ENCODE measurements around the gene SIRPD. TPM values are rescaled to one million over a fixed set of nuclear protein-coding genes. Genes with fewer than 3 reads are reported as not detected.

Gene SIRPD
- polyA plus RNA-seq, 3 donors = not detected

DNA sequence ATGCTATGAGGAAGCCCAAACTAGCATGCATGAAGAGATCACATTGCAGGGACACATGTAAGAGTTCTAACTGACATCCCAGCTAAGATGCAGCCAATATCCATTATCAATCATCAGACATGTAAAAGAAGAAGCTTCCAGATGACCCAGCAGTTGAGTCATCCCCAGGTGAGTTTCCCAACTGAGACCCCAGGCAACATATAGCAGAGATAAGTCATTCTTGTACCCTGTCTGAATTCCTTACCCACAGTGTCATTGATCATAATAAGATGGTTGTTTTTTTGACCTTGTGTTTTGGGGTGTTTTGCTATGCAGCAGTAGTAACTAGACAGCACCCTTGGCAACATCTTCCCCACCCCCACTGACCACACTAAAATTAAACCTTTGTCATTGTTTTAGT, 18.9 kb downstream of the SIRPD start:
- DNase-seq (ENCODE audit: low read depth in 3 of 3, low spot score in 2 of 3) = no peak

GRCh38 chr20:1537731-1538058, 19.8 kb downstream of the SIRPD start:
- DNase-seq (ENCODE audit: low read depth in 3 of 3, low spot score in 2 of 3) = no peak

- DNase-seq (ENCODE audit: low read depth in 3 of 3, low spot score in 2 of 3) = no peak
These were observed 20.4 kb downstream of the SIRPD start for GRCh38 chr20:1536893-1537730.

DNA sequence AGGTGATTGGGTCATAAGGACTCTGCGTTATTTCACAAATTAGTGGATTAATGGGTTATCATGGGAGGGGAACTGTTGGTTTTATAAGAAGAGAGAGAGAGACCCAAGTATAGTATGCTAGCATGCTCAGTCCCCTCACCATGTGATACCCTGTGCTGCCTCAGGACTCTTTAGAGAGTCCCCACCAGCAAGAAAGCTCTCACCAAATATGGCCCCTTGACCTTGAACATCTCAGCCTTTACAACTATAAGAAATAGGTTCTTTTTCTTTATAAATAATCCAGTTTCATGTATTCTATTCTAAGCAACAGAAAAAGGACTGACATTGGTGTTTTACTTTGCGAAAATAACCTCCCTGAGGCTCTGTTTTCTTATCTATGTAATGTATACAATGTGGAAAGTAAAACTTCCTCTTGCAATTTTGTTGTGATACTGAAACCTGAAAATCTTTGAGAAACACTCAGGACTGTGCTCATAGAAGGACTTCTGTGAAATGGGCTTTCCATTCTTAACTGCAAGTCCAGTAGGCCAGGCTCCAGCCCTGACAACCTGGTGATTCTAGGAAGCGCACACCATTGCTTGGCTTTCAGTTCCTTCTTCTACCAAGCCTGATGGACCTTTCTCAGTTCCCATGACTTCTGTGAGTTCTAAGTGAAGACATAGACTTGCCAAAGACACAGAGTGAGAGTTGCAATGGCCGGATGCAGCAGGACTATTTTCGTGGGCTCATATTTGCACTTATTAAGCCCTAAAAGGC, 21.9 kb downstream of the SIRPD start:
- no peak for DNase-seq (ENCODE audit: low read depth in 3 of 3, low spot score in 2 of 3)

DNA sequence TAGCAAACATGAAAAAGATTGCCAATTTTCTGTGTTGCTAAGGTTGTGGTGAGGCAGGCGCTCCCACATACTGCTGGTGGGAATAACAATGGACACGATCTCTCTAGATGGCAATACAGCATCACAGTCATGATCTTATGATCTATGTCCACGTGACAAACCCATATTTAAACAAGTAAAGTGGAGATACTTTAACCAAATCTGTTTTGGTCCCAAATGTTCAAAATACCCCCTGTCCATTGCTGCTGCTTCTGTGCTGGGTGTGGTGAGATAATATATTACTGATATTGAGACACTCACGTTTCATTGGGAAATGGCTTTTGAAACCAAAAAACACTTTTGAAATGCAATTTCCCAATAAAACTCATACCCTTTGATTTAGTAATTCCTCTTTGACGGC, 23.0 kb downstream of the SIRPD start:
- no peak for DNase-seq (ENCODE audit: low read depth in 3 of 3, low spot score in 2 of 3)

DNA sequence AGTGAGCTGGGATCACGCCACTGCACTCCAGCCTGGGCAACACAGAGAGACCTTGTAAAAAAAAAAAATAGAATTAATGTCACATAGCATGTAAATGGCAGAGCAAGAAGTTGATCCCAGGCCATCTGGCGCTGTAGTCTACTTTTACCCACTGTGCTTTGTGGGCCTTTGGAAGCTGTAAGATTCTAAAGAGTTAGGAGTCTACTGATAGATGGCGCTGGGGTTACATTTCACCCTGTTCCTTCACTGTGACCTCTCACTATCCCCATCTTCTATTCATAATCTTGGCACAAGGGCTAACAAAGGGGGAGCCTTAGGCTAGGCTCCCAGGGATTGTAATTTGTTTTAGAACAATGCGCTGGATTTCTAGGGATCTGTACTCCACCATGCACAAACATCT, 24.4 kb downstream of the SIRPD start:
- no peak for DNase-seq (ENCODE audit: low read depth in 3 of 3, low spot score in 2 of 3)

DNA sequence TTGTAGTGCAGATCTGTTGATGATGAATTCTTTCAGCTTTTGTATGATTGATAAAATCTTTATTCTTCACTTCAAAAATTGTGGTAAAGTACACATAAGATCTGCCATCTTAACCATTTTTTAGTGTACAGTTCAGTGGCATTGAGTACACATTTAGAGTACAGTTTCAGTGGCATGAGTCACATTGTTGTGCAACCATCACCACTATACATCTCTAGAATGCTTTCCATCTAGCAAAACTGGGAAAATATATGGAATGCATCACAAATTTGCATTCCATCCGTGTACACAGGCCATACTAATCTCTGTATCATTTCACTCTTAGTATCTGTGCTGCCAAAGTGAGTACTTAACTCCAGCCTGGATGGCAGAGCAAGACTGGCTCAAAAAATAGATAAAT, 28.7 kb downstream of the SIRPD start:
- DNase-seq (ENCODE audit: low read depth in 3 of 3, low spot score in 2 of 3) = no peak

- no peak for DNase-seq (ENCODE audit: low read depth in 3 of 3, low spot score in 2 of 3)
These were observed 29.6 kb downstream of the SIRPD start for GRCh38 chr20:1527923-1528322.

DNA sequence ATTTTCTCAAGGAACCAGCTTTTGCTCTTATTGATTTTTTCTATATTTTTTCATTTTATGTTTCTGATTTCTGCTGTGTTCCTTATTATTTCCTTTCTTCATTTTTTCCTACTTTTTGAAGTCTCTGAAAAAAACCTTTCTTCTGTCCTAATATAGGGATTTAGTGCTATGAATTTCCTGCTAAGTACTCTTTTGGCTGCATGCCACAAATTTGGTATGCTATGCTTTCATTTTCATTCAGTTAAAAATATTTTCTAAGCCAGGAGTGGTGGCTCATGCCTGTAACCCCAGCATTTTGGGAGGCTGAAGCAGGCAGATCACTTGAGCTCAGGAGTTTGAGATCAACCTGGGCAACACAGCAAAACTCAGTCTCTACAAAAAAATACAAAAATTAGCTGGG, 30.6 kb downstream of the SIRPD start:
- no peak for DNase-seq (ENCODE audit: low read depth in 3 of 3, low spot score in 2 of 3)

GRCh38 chr20:1526310-1526709, 31.2 kb downstream of the SIRPD start:
- DNase-seq (ENCODE audit: low read depth in 3 of 3, low spot score in 2 of 3) = no peak

DNA sequence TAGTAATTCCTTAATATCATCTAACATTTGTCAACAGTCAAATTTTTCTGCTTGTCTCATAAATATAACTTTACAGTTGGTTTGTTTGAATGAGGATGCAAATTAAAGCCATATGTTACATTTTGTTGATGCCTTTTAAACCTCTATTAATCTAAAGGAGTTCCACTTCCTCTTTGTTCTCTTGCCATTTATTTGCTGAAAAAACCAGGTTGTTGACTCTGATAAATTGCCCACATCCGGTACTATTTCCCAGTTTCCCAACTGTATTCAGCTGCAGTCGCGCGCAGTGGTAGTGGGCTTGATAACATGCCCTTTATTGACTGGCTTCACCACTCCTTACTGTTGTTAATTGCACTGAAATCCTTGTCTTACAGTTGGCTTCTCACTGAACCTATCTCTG, 33.5 kb downstream of the SIRPD start:
- DNase-seq (ENCODE audit: low read depth in 3 of 3, low spot score in 2 of 3) = no peak

DNA sequence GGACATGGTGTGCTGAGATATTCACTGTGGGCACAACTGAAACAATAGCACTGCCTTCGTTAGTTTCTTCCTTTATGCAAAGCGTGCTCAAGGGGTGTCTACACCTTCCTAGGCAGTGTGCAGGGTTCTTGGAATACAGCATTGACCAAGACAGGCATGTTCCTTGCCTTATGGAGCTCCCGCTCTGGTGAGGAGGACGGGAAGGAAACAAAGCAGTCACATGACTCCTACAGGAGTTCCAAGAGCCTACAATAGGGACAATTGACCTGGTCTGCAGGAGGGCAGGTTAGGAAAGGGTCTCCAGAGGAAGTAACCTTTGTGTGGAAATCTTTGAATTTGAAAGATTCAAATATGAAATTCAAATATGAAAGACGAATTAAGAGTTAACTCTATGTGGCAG, 40.5 kb downstream of the SIRPD start:
- no peak for DNase-seq (ENCODE audit: low read depth in 3 of 3, low spot score in 2 of 3)

GRCh38 chr20:1513801-1514200, 43.7 kb downstream of the SIRPD start:
- no peak for DNase-seq (ENCODE audit: low read depth in 3 of 3, low spot score in 2 of 3)

DNA sequence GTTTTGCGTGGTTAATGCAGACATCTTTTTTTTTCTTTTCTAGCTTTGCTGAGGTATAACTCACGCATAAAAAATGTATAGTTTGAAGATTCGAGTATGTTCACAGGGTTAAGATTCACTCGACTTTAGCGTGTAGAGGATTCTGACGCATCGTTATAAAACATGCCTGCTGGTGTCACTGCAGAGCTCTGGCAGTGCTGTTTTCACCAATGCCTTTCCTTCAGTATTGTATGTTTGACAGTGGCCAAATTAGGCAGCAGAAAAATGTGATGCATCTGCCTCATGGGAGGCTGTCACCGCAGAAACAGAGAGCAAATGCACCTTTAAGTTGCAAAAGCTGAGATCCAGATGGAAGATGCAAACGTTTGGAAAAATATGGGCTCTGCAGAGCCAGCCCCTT, 48.3 kb downstream of the SIRPD start:
- no peak for DNase-seq (ENCODE audit: low read depth in 3 of 3, low spot score in 2 of 3)

- DNase-seq (ENCODE audit: low read depth in 3 of 3, low spot score in 2 of 3) = no peak
These were observed 48.9 kb downstream of the SIRPD start for GRCh38 chr20:1508574-1508973.

DNA sequence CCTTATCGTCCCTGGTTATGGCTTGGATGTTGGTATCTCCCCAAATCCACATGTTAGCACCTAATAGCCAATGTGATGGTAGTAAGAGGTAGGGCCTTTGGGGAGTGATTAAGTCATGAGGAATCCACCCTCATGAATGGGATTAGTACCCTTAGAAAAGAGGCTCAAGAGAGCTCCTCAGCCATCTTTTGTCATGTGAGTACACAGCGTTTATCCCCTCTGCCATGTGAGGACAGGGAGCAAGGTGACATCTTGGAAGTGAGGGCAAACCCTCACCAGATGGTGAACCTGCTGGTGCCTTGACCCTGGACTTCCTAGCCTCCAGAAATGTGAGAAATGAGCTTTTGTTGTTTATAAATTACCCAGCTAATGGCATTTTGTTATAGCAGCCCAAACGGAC, 50.2 kb downstream of the SIRPD start:
- DNase-seq (ENCODE audit: low read depth in 3 of 3, low spot score in 2 of 3) = no peak

GRCh38 chr20:1505871-1506270, 51.6 kb downstream of the SIRPD start:
- DNase-seq (ENCODE audit: low read depth in 3 of 3, low spot score in 2 of 3) = no peak

DNA sequence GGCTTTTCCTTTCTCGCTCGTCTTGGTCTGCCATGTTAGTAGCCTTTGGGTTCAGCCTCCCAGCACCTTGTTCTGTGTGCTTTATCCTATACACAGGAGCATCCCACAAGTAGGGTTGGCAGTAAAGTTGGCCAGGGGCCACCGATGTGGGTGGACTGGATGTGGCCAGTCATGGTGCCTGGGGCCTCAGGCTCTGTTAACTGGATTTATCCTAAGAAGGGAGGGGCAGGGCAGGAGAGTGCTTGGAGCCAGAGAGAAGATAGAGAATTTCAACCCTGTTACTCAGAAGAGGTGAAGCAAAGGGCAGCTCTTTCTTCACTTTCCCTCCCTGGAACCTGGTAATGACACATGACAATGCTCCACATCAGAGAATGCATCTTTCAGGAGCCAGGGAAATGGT, 52.1 kb downstream of the SIRPD start:
- no peak for DNase-seq (ENCODE audit: low read depth in 3 of 3, low spot score in 2 of 3)

DNA sequence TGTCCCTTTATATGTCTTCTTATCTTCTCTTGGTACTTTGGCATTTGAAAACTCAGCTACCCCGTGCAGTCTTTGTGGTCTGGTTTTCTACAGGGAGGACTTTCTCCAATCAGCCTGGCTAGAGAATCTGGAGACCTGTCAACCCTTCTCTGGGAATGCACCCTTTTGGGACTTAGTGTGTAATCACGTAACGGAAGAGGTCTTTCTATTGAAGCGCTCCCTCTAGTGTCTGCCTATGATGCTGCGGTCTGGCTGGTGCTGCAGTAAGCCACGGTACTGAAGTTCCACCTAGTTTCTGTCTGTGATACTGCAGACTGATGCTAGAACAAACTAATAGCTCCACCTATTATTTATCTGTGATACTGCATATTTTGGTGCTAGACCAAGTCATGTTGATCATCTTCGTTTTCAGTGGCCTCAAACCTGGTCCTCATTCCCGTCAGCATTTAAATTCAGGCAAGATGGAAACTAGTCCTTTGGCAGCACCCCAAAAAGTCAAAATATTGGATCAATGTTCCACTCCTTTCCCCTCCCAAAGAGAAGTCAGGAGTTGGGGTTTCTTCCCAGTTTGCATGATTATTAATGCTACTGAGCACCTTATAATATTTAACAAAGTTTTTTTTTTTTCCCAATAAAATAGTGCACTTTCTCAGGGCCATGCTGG, 53.8 kb downstream of the SIRPD start:
- DNase-seq (ENCODE audit: low read depth in 3 of 3, low spot score in 2 of 3) = peak; percentile 39 to 50 (median 41)

GRCh38 chr20:1500496-1500895, 57.0 kb downstream of the SIRPD start:
- DNase-seq (ENCODE audit: low read depth in 3 of 3, low spot score in 2 of 3) = no peak

DNA sequence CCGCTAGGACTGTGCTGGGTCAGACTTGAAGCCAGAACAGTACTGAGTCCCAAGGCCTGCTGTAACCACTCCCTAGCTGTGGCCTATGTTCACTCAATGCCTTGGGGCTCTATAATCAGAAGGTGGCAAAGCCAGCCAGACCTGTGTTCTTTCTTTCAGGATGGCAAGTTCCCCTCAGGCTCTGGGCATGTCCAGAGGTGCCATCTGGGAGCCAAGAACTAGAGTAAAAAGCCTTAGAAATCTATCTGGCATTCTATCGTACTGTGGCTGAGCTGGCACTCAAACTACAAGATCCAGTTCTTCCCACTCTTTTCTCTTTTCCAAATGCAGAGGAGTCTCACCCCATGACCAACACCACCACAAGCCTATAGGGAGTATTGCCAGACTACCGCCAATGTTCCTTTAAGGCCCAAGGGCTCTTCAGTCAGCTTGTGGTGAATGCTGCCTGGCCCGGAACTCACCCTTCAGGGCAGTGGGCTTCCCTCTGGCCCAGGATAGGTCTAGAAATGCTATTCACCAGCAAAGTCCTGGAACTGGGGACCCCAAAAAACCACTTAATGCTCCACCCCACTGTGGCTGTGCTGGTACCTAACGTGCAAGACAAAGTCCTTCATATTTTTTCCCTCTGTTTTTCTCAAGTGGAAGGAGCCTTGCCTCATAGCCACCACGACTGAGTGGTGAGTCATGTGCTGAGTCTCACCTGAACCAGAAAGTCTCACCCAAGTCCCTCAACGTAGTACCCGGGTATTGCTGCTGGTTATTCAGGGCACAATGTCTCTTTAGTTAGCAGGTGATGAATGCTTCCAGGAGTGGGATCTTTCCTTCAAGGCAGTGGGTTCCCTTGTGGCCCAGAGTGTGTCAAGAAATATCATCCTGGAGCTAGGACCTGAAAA, 57.7 kb downstream of the SIRPD start:
- no peak for DNase-seq (ENCODE audit: low read depth in 3 of 3, low spot score in 2 of 3)
